ENCODE results near the gene TMEM54. TPM values are rescaled to one million over a fixed set of nuclear protein-coding genes. Genes with fewer than 3 reads are reported as not detected.

Gene TMEM54
- total RNA-seq, 1 donor from 2014 or later = 99.0 TPM

- no peak overlapping the region for H3K4me3 ChIP-seq (ENCODE audit: low read depth, low read length)
- no peak for TF ChIP-seq CTCF (IDR thresholded peaks at IDR 0.05; ENCODE audit: insufficient read depth, low read length, poor library complexity, severe bottlenecking)
- no peak for DNase-seq (ENCODE audit: low read depth)
- no peaks in the 10 kb centered on the region for H3K36me3 ChIP-seq (ENCODE audit: control insufficient read depth, insufficient read depth, low read length)
- H3K27me3 ChIP-seq (ENCODE audit: control insufficient read depth, insufficient read depth, low read length) = no peaks in the 10 kb centered on the region
Observed at GRCh38 chr1:32848354-32849063, 52.7 kb downstream of the TMEM54 start.

Other genes with a start within 250 kb of the TMEM54 start
- 2.7 and 3.8 TPM in 2 replicates for gene SYNC, start 198.6 kb downstream of the TMEM54 start, total RNA-seq
- 167 and 175 TPM in 2 replicates for gene YARS1, start 84.0 kb downstream of the TMEM54 start, total RNA-seq
- 11.2 and 12.7 TPM in 2 replicates for gene S100PBP, start 83.7 kb downstream of the TMEM54 start, total RNA-seq
- gene FNDC5, start 30.5 kb downstream of the TMEM54 start, total RNA-seq = 0.08 TPM in 1 of 2 replicates, not detected in the other
- not detected in 2 replicates for gene HPCA, start 14.9 kb downstream of the TMEM54 start, total RNA-seq
- gene RNF19B, start 63.4 kb upstream of the TMEM54 start, total RNA-seq = 32.8 and 33.7 TPM in 2 replicates
- 156 and 161 TPM in 2 replicates for gene AK2, start 135.5 kb upstream of the TMEM54 start, total RNA-seq
- 2.8 and 4.0 TPM in 2 replicates for gene AZIN2, start 179.8 kb upstream of the TMEM54 start, total RNA-seq